ENCODE data around the gene IL18RAP.

IL18RAP gene

GRCh38 chr2:102438578-102438977 is 15.6 kb downstream of the IL18RAP start:
- Mint-ChIP-seq H3K27me3 (ENCODE audit: low read depth, poor library complexity) (peaks cover 4% of the 10 kb centered on the region), H3K36me3 (ENCODE audit: low read depth) (no peaks in the 10 kb centered on the region)
- DNase-seq, result no peak

GRCh38 chr2:102439065-102439695 is 16.2 kb downstream of the IL18RAP start:
- DNase-seq, result no peak
- H3K27me3 Mint-ChIP-seq (ENCODE audit: low read depth, poor library complexity), result peaks cover 4% of the 10 kb centered on the region
- H3K4me1 Mint-ChIP-seq, result no peaks in the 10 kb centered on the region
- H3K36me3 Mint-ChIP-seq (ENCODE audit: low read depth), result no peaks in the 10 kb centered on the region
- no peak overlapping the region for H3K4me3 Mint-ChIP-seq
- no peaks in the 10 kb centered on the region for H3K9me3 Mint-ChIP-seq
- no peak for TF ChIP-seq CTCF (IDR thresholded peaks at IDR 0.05)
- H3K27ac Mint-ChIP-seq, result no peak overlapping the region

More at GRCh38 chr2:102438578-102438977, 15.6 kb downstream of the IL18RAP start:
- no peak for TF ChIP-seq CTCF (IDR thresholded peaks at IDR 0.05)
- Mint-ChIP-seq H3K4me1 (no peaks in the 10 kb centered on the region), H3K4me3 (no peak overlapping the region), H3K27ac (no peak overlapping the region), H3K9me3 (no peaks in the 10 kb centered on the region)

GRCh38 chr2:102442967-102443828 is 20.2 kb downstream of the IL18RAP start:
- H3K9me3 Mint-ChIP-seq, result no peaks in the 10 kb centered on the region
- H3K4me1 Mint-ChIP-seq, result no peaks in the 10 kb centered on the region
- H3K27me3 Mint-ChIP-seq (ENCODE audit: low read depth, poor library complexity), result no peaks in the 10 kb centered on the region
- peak; percentile 21 for DNase-seq
- H3K36me3 Mint-ChIP-seq (ENCODE audit: low read depth), result no peaks in the 10 kb centered on the region
- peak; percentile 74 for TF ChIP-seq CTCF (IDR thresholded peaks at IDR 0.05)
- H3K4me3 Mint-ChIP-seq, result no peak overlapping the region
- H3K27ac Mint-ChIP-seq, result no peak overlapping the region

- no peaks in the 10 kb centered on the region for H3K36me3 Mint-ChIP-seq (ENCODE audit: low read depth)
- TF ChIP-seq CTCF (IDR thresholded peaks at IDR 0.05), result no peak
- no peaks in the 10 kb centered on the region for H3K27me3 Mint-ChIP-seq (ENCODE audit: low read depth, poor library complexity)
- H3K4me3 Mint-ChIP-seq, result no peak overlapping the region
- no peaks in the 10 kb centered on the region for H3K9me3 Mint-ChIP-seq
- no peak overlapping the region for H3K27ac Mint-ChIP-seq
- H3K4me1 Mint-ChIP-seq, result no peaks in the 10 kb centered on the region
- no peak for DNase-seq
Measured at GRCh38 chr2:102444233-102444632, 21.3 kb downstream of the IL18RAP start.

- no peak overlapping the region for H3K27ac Mint-ChIP-seq
- H3K36me3 Mint-ChIP-seq (ENCODE audit: low read depth), result no peaks in the 10 kb centered on the region
- no peaks in the 10 kb centered on the region for H3K9me3 Mint-ChIP-seq
- H3K27me3 Mint-ChIP-seq (ENCODE audit: low read depth, poor library complexity), result no peaks in the 10 kb centered on the region
- no peak overlapping the region for H3K4me3 Mint-ChIP-seq
- no peak for DNase-seq
- TF ChIP-seq CTCF (IDR thresholded peaks at IDR 0.05), result no peak
- no peaks in the 10 kb centered on the region for H3K4me1 Mint-ChIP-seq
Measured at GRCh38 chr2:102446936-102447335, 24.0 kb downstream of the IL18RAP start.

All from nephron progenitor cell (in vitro differentiated cells).